ENCODE data around the gene BTBD16.

GRCh38 chr10:122327237-122328206 lies 56.4 kb downstream of the BTBD16 start:
- TF ChIP-seq, protein P1, sequence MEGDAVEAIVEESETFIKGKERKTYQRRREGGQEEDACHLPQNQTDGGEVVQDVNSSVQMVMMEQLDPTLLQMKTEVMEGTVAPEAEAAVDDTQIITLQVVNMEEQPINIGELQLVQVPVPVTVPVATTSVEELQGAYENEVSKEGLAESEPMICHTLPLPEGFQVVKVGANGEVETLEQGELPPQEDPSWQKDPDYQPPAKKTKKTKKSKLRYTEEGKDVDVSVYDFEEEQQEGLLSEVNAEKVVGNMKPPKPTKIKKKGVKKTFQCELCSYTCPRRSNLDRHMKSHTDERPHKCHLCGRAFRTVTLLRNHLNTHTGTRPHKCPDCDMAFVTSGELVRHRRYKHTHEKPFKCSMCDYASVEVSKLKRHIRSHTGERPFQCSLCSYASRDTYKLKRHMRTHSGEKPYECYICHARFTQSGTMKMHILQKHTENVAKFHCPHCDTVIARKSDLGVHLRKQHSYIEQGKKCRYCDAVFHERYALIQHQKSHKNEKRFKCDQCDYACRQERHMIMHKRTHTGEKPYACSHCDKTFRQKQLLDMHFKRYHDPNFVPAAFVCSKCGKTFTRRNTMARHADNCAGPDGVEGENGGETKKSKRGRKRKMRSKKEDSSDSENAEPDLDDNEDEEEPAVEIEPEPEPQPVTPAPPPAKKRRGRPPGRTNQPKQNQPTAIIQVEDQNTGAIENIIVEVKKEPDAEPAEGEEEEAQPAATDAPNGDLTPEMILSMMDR (IDR thresholded peaks at IDR 0.05), result no peak
- no peak for TF ChIP-seq EZH2 (IDR thresholded peaks at IDR 0.05; ENCODE audit: borderline replicate concordance, insufficient read depth, low read depth, low read length, poor library complexity, severe bottlenecking)

Data from B cell (primary cell).